ENCODE results near the gene MKNK2. TPM values are rescaled to one million over a fixed set of nuclear protein-coding genes. Genes with fewer than 3 reads are reported as not detected.

The MKNK2 gene
- total RNA-seq, 4 donors from 2014 or later = 189 to 279 (median 236) TPM

- intact Hi-C loops (cut with DNase I; ENCODE audit: low total_unique reads) = loop anchor here (10.0 kb wide), 1 partner anchor 146 kb away; no protein-coding TSS in a partner anchor
These were observed 20.1 kb upstream of the MKNK2 start for GRCh38 chr19:2070986-2071673.

GRCh38 chr19:2070436-2070827 lies 19.4 kb upstream of the MKNK2 start:
- Histone ChIP-seq H3K27ac (peak overlapping the region; percentile 78 to 85 (median 83)), H3K27me3 (no peaks in the 10 kb centered on the region), H3K36me3 (peaks cover 0 to 36% (median 16%) of the 10 kb centered on the region in 4 donors), H3K9me3 (no peaks in the 10 kb centered on the region), H3K4me1 (peaks cover 0 to 49% (median 27%) of the 10 kb centered on the region in 4 donors), H3K4me3 (no peak overlapping the region)
- intact Hi-C loops (cut with DNase I; ENCODE audit: low total_unique reads) (loop anchor here (10.0 kb wide), 1 partner anchor 146 kb away; no protein-coding TSS in a partner anchor), in situ Hi-C loops (cut with MboI; ENCODE audit: low pct_ligation_motif_present in 1 of 4, low pct_unique_long_range_greater_than_20kb in 1 of 4, low sequenced_read_pairs in 3 of 4) (loop anchor here in 1 of 4 donors (10.0 kb wide), 1 partner anchor 46 kb away; no protein-coding TSS in a partner anchor)
- WGBS, 2 donors (ENCODE audit: low coverage in 1 of 2) = 42 to 50% methylated on average over 5 to 10 of the region's 10 CpGs
- DNase-seq = peak; percentile 74
- TF ChIP-seq CTCF (IDR thresholded peaks at IDR 0.05) (no peak), POLR2AphosphoS5 (IDR thresholded peaks at IDR 0.05) (peak in 1 of 3 donors; percentile 20)

More at GRCh38 chr19:2070986-2071673, 20.1 kb upstream of the MKNK2 start:
- no peak for DNase-seq
- in situ Hi-C loops (cut with MboI; ENCODE audit: low pct_ligation_motif_present in 1 of 4, low pct_unique_long_range_greater_than_20kb in 1 of 4, low sequenced_read_pairs in 3 of 4) = loop anchor here in 1 of 4 donors (10.0 kb wide), 1 partner anchor 46 kb away; no protein-coding TSS in a partner anchor
- TF ChIP-seq POLR2AphosphoS5 (IDR thresholded peaks at IDR 0.05) (no peak), CTCF (IDR thresholded peaks at IDR 0.05) (no peak), EP300 (IDR thresholded peaks at IDR 0.05; ENCODE audit: low read depth) (no peak), POLR2A (IDR thresholded peaks at IDR 0.05) (no peak)
- H3K36me3 ChIP-seq = peaks cover 0 to 40% (median 19%) of the 10 kb centered on the region in 4 donors
- 85 to 86% methylated on average over 4 to 19 of the region's 19 CpGs for WGBS, 2 donors (ENCODE audit: low coverage in 1 of 2)
- H3K4me1 ChIP-seq = peaks cover 0 to 44% (median 23%) of the 10 kb centered on the region in 4 donors
- no peaks in the 10 kb centered on the region for H3K9me3 ChIP-seq
- no peak overlapping the region for H3K4me3 ChIP-seq
- H3K27ac ChIP-seq = peak overlapping the region in 3 of 4 donors; percentile 81 to 85 (median 85)
- H3K27me3 ChIP-seq = no peaks in the 10 kb centered on the region

- no peaks in the 10 kb centered on the region for H3K9me3 ChIP-seq
- peaks cover 15 to 75% (median 45%) of the 10 kb centered on the region in 4 donors for H3K4me1 ChIP-seq
- no peaks in the 10 kb centered on the region for H3K36me3 ChIP-seq
- intact Hi-C loops (cut with DNase I; ENCODE audit: low total_unique reads) = loop anchor here (5.0 kb wide), 1 partner anchor 43 kb away; no protein-coding TSS in a partner anchor
- H3K27ac ChIP-seq = peak overlapping the region; percentile 77 to 85 (median 82)
- in situ Hi-C loops (cut with MboI; ENCODE audit: low pct_ligation_motif_present in 1 of 4, low pct_unique_long_range_greater_than_20kb in 1 of 4, low sequenced_read_pairs in 3 of 4) = loop anchor here in 2 of 4 donors (5.0 kb wide), 2 partner anchors 43 to 48 kb away; partner anchors contain the start of gene BTBD2 (in 1 of the 2)
- no peak overlapping the region for H3K4me3 ChIP-seq
- WGBS, 2 donors (ENCODE audit: low coverage in 1 of 2) = 41 to 69% methylated on average over 6 to 37 of the region's 38 CpGs
- DNase-seq = no peak
- TF ChIP-seq POLR2AphosphoS5 (IDR thresholded peaks at IDR 0.05) (peak in 2 of 3 donors; percentile 26 to 45), EP300 (IDR thresholded peaks at IDR 0.05; ENCODE audit: low read depth) (peak; percentile 96), CTCF (IDR thresholded peaks at IDR 0.05) (peak in 3 of 5 experiments; percentile 7 to 25 (median 19)), POLR2A (IDR thresholded peaks at IDR 0.05) (peak; percentile 10)
- no peaks in the 10 kb centered on the region for H3K27me3 ChIP-seq
These were observed 13.9 kb upstream of the MKNK2 start for GRCh38 chr19:2064788-2065524.

GRCh38 chr19:2064395-2064787 lies 13.3 kb upstream of the MKNK2 start:
- no peak for DNase-seq
- Histone ChIP-seq H3K9me3 (no peaks in the 10 kb centered on the region), H3K4me1 (peaks cover 21 to 75% (median 46%) of the 10 kb centered on the region in 4 donors), H3K27ac (peak overlapping the region; percentile 77 to 85 (median 82)), H3K36me3 (no peaks in the 10 kb centered on the region), H3K27me3 (no peaks in the 10 kb centered on the region), H3K4me3 (no peak overlapping the region)
- in situ Hi-C loops (cut with MboI; ENCODE audit: low pct_ligation_motif_present in 1 of 4, low pct_unique_long_range_greater_than_20kb in 1 of 4, low sequenced_read_pairs in 3 of 4) (no loop called here), intact Hi-C loops (cut with DNase I; ENCODE audit: low total_unique reads) (no loop called here)
- WGBS, 2 donors (ENCODE audit: low coverage in 1 of 2) = 40 to 77% methylated on average over 1 to 13 of the region's 13 CpGs
- no peak for TF ChIP-seq CTCF (IDR thresholded peaks at IDR 0.05)
- no peak for TF ChIP-seq POLR2AphosphoS5 (IDR thresholded peaks at IDR 0.05)
- TF ChIP-seq POLR2A (IDR thresholded peaks at IDR 0.05) = no peak
- no peak for TF ChIP-seq EP300 (IDR thresholded peaks at IDR 0.05; ENCODE audit: low read depth)

Measured in transverse colon (tissue), 4 donors.